Endometrial microvascular endothelial cells (primary cell): ENCODE measurements around the gene BMP8A. TPM values are rescaled to one million over a fixed set of nuclear protein-coding genes. Genes with fewer than 3 reads are reported as not detected.

Experiments
- in situ Hi-C: cut with HindIII; loops from 2 replicates; pipeline ENCODE4 v1.10.0; 2017; ENCODE audit warnings: low sequenced_read_pairs, low pct_unique_long_range_greater_than_20kb; ENCODE audit errors: inconsistent ontology term
- total RNA-seq: library from RNA; depleted of rRNA; stranded (reverse); fragments of >200 nt; gene quantifications from one replicate; pipeline ENCODE4 v1.2.3, GENCODE V29; 2015; ENCODE audit errors: inconsistent ontology term

BMP8A gene
- total RNA-seq, 1 donor from 2014 or later, result not detected

GRCh38 chr1:39561279-39561678 lies 69.8 kb downstream of the BMP8A start:
- in situ Hi-C loops, result no loop called here

- in situ Hi-C loops, result no loop called here
These were observed 71.5 kb downstream of the BMP8A start for GRCh38 chr1:39562886-39563285.

GRCh38 chr1:39563669-39564068 lies 72.2 kb downstream of the BMP8A start:
- in situ Hi-C loops, result no loop called here

- in situ Hi-C loops, result no loop called here
These were observed 72.9 kb downstream of the BMP8A start for GRCh38 chr1:39564340-39564739.

- in situ Hi-C loops, result no loop called here
These were observed 73.5 kb downstream of the BMP8A start for GRCh38 chr1:39564941-39565340.

- in situ Hi-C loops, result no loop called here
These were observed 75.2 kb downstream of the BMP8A start for GRCh38 chr1:39566441-39567137.

- in situ Hi-C loops, result no loop called here
These were observed 75.9 kb downstream of the BMP8A start for GRCh38 chr1:39567302-39567701.

- in situ Hi-C loops, result no loop called here
These were observed 76.8 kb downstream of the BMP8A start for GRCh38 chr1:39568208-39568607.

- in situ Hi-C loops, result no loop called here
These were observed 77.6 kb downstream of the BMP8A start for GRCh38 chr1:39569034-39569433.

- in situ Hi-C loops, result no loop called here
These were observed 79.2 kb downstream of the BMP8A start for GRCh38 chr1:39570477-39571177.

GRCh38 chr1:39571178-39571483 lies 79.7 kb downstream of the BMP8A start:
- in situ Hi-C loops, result no loop called here

GRCh38 chr1:39572379-39573096 lies 81.1 kb downstream of the BMP8A start:
- in situ Hi-C loops, result no loop called here

- in situ Hi-C loops, result no loop called here
These were observed 81.6 kb downstream of the BMP8A start for GRCh38 chr1:39573097-39573465.

GRCh38 chr1:39573736-39574624 lies 82.5 kb downstream of the BMP8A start:
- in situ Hi-C loops, result no loop called here

- in situ Hi-C loops, result no loop called here
These were observed 83.2 kb downstream of the BMP8A start for GRCh38 chr1:39574646-39575045.

Other genes starting within 250 kb of the BMP8A start
- gene PABPC4, start 85.2 kb downstream of the BMP8A start, total RNA-seq, result 234 TPM
- gene HEYL, start 148.0 kb downstream of the BMP8A start, total RNA-seq, result 0.09 TPM
- not detected for gene NT5C1A, start 180.5 kb downstream of the BMP8A start, total RNA-seq
- gene HPCAL4, start 199.8 kb downstream of the BMP8A start, total RNA-seq, result not detected
- gene PPIE, start 247.2 kb downstream of the BMP8A start, total RNA-seq, result 35.0 TPM